HL-60 (cell line): ENCODE measurements around the gene AFF3.

ENCODE experiments used
- CTCF ChIP-seq: IDR thresholded peaks from one replicate; pipeline ENCODE4 v1.5.1; 2011; ENCODE audit warnings: low read length, control low read depth, inconsistent platforms; ENCODE audit not compliant: insufficient read depth
- POLR2AphosphoS5 ChIP-seq: IDR thresholded peaks from 2 replicates; pipeline ENCODE4 v1.6.1; 2012; ENCODE audit warnings: low read depth

DNA sequence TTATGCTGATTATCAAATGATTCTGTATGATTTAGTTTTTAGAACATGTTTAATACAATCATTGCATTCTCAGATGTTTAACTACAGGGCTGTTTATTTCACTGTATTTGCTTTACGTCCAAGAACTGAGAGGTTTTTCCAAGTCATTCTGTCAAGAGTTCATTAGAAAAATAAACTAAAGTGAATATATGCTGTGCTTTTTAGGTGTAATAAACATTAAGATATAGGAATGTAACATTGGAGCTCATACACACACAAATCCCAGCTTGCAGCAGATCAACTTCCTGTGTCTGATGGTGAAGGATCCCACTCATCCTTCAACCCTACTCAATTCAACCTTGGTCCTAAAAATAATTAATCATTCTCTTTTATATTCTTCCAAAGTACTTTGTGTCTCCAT lies 285.0 kb downstream of the AFF3 start:
- TF ChIP-seq POLR2AphosphoS5 (no peak), CTCF (no peak)
